SK-N-SH (cell line): Measurements from ENCODE around the gene PDF. TPM values are rescaled to one million over a fixed set of nuclear protein-coding genes. Genes with fewer than 3 reads are reported as not detected.

Experiments used
- CTCF ChIA-PET: fragments of 300-600, 350-600 bp; formaldehyde crosslinking; extraction: SDS; loops from one replicate; lab custom pipeline; 2021; lab: Yijun Ruan, JAX
- POLR2A ChIA-PET: fragments of 350-600 bp; sonication (Branson Sonifier 250); formaldehyde crosslinking; extraction: SDS; loops from one replicate; lab custom pipeline; 2020; ENCODE audit warnings: antibody characterized with exemption, inconsistent platforms; lab: Yijun Ruan, JAX
- DNase-seq: peaks from one replicate; pipeline ENCODE4 v3.0.0; 2012
- H2AFZ ChIP-seq: fragments of 200-600 bp; sonication (generic); 2 replicates; pipeline ENCODE4 v1.8.1; 2016; ENCODE audit warnings: antibody characterized with exemption, mild to moderate bottlenecking, low read depth
- H3F3A ChIP-seq: fragments of 200-600 bp; sonication (generic); replicated peaks from 2 replicates; pipeline ENCODE3; 2016; ENCODE audit warnings: antibody characterized with exemption, mild to moderate bottlenecking; ENCODE audit not compliant: insufficient read depth
- H3K27ac ChIP-seq, 2 experiments: fragments of 200-500 bp in 1 of 2; fragments of 200-600 bp in 1 of 2; sonication (Bioruptor generic) in 1 of 2; sonication (generic), shearing (Covaris generic) in 1 of 2; 2 replicates each; pipeline versions ENCODE4 v1.5.1 to v1.6.1; 2014 to 2016; ENCODE audit warnings: low read depth in 2 of 2, inconsistent platforms in 1 of 2, low read length in 1 of 2, mild to moderate bottlenecking in 1 of 2, mixed read lengths in 1 of 2
- H3K27me3 ChIP-seq: fragments of 200-600 bp; sonication (generic), shearing (Covaris generic); 2 replicates; pipeline ENCODE4 v1.6.1; 2016; ENCODE audit warnings: mixed run types; ENCODE audit not compliant: insufficient read depth
- H3K36me3 ChIP-seq, 2 experiments: fragments of 200-500 bp in 1 of 2; fragments of 200-600 bp in 1 of 2; sonication (Bioruptor generic) in 1 of 2; sonication (generic) in 1 of 2; replicated peaks in 1 of 2; 2 replicates each; pipeline versions ENCODE3 to v1.5.1; 2014 to 2016; ENCODE audit warnings: low read length in 1 of 2, mild to moderate bottlenecking in 1 of 2; ENCODE audit not compliant: insufficient read depth in 2 of 2, control insufficient read depth in 1 of 2
- H3K4me1 ChIP-seq, 2 experiments: fragments of 200-500 bp in 1 of 2; fragments of 200-600 bp in 1 of 2; sonication (Bioruptor generic) in 1 of 2; sonication (generic), shearing (Covaris generic) in 1 of 2; 2 replicates each; pipeline versions ENCODE4 v1.5.1 to v1.6.1; 2014 to 2016; ENCODE audit warnings: low read depth in 1 of 2, low read length in 1 of 2, mixed run types in 1 of 2; ENCODE audit not compliant: insufficient read depth in 2 of 2, control insufficient read depth in 1 of 2
- H3K4me2 ChIP-seq: fragments of 200-600 bp; sonication (generic), shearing (Covaris generic); 2 replicates; pipeline ENCODE4 v1.6.1; 2017; ENCODE audit warnings: mixed run types
- H3K4me3 ChIP-seq, 2 experiments: fragments of 200-500 bp in 1 of 2; fragments of 200-600 bp in 1 of 2; sonication (Bioruptor generic) in 1 of 2; sonication (generic), shearing (Covaris generic) in 1 of 2; 2 replicates each; pipeline versions ENCODE4 v1.5.1 to v1.8.1; 2014 to 2016; ENCODE audit warnings: low read depth in 2 of 2, inconsistent platforms in 1 of 2, low read length in 1 of 2, mild to moderate bottlenecking in 1 of 2, mixed read lengths in 1 of 2, moderate library complexity in 1 of 2
- H3K79me2 ChIP-seq: fragments of 200-600 bp; sonication (generic); 2 replicates; pipeline ENCODE4 v1.8.1; 2017; ENCODE audit warnings: mild to moderate bottlenecking; ENCODE audit not compliant: insufficient read depth
- H3K9ac ChIP-seq: fragments of 200-600 bp; sonication (generic); 2 replicates; pipeline ENCODE4 v1.6.1; 2017; ENCODE audit warnings: mixed run types
- H3K9me2 ChIP-seq: fragments of 200-600 bp; sonication (generic); 2 replicates; pipeline ENCODE4 v1.6.1; 2017; ENCODE audit warnings: mixed run types
- H3K9me3 ChIP-seq: fragments of 200-600 bp; sonication (generic); 2 replicates; pipeline ENCODE4 v1.6.1; 2017; ENCODE audit warnings: mixed run types, mild to moderate bottlenecking, moderate library complexity
- H4K20me1 ChIP-seq: fragments of 200-600 bp; sonication (generic); 2 replicates; pipeline ENCODE4 v1.6.1; 2017; ENCODE audit warnings: mild to moderate bottlenecking, mixed run types; ENCODE audit not compliant: insufficient read depth
- FOSL2 ChIP-seq: IDR thresholded peaks from 2 replicates; pipeline ENCODE4 v1.4.0; 2012; ENCODE audit warnings: low read depth, mild to moderate bottlenecking, moderate library complexity, borderline replicate concordance
- IRF3 ChIP-seq: fragments of 150-350 bp; IDR thresholded peaks from 2 replicates; pipeline ENCODE4 v1.6.1; 2016; ENCODE audit warnings: mild to moderate bottlenecking, low read depth, low read length
- JUND ChIP-seq: IDR thresholded peaks from 2 replicates; pipeline ENCODE4 v1.4.0; 2012
- MAX ChIP-seq: IDR thresholded peaks from 2 replicates; pipeline ENCODE4 v1.4.0; 2012; ENCODE audit warnings: low read depth
- MEF2A ChIP-seq: IDR thresholded peaks from 2 replicates; pipeline ENCODE4 v1.4.0; 2012; ENCODE audit warnings: low read depth, borderline replicate concordance
- MXI1 ChIP-seq: IDR thresholded peaks from 2 replicates; pipeline ENCODE4 v1.6.1; 2012; ENCODE audit warnings: mild to moderate bottlenecking, low read depth, low read length, improper control_type of control experiment
- NFIC ChIP-seq: IDR thresholded peaks from 2 replicates; pipeline ENCODE4 v1.4.0; 2012; ENCODE audit warnings: borderline replicate concordance
- NRF1 ChIP-seq: IDR thresholded peaks from 2 replicates; pipeline ENCODE4 v1.6.1; 2012; ENCODE audit warnings: low read depth, mild to moderate bottlenecking, low read length
- RCOR1 ChIP-seq: fragments of 150-350 bp; IDR thresholded peaks from 2 replicates; pipeline ENCODE4 v1.6.1; 2017; ENCODE audit warnings: antibody characterized with exemption, low read length
- RFX5 ChIP-seq: IDR thresholded peaks from 2 replicates; pipeline ENCODE4 v1.6.1; 2012; ENCODE audit warnings: mild to moderate bottlenecking, improper control_type of control experiment, low read length
- RXRA ChIP-seq: IDR thresholded peaks from 2 replicates; pipeline ENCODE4 v1.4.0; 2012; ENCODE audit warnings: low read depth, mild to moderate bottlenecking, borderline replicate concordance
- SIN3A ChIP-seq: IDR thresholded peaks from 2 replicates; pipeline ENCODE4 v1.6.1; 2012; ENCODE audit warnings: low read depth, mild to moderate bottlenecking, low read length, moderate library complexity, borderline replicate concordance
- TAF1 ChIP-seq: IDR thresholded peaks from 2 replicates; pipeline ENCODE4 v1.6.1; 2012; ENCODE audit warnings: low read depth, mild to moderate bottlenecking, low read length, moderate library complexity, borderline replicate concordance
- WGBS: methylation state at CpG from one replicate; pipeline ENCODE4 v1.1.6; 2017; ENCODE audit warnings: low lambda C conversion rate; 5-methylcytosine and 5-hydroxymethylcytosine counted together
- polyA plus RNA-seq, 3 experiments: library from polyadenylated mRNA; depleted of rRNA; stranded (reverse); fragments of >200 nt; gene quantifications; 2 replicates each; pipeline ENCODE4 v1.2.3, GENCODE V29; 2012
- TF ChIP-seq, protein P1 (sequence below): fragments of 200-600 bp; sonication (generic); IDR thresholded peaks from 2 replicates; pipeline ENCODE4 v1.6.1; 2017; ENCODE audit warnings: antibody characterized with exemption, mild to moderate bottlenecking, moderate library complexity
- TF ChIP-seq, protein P2 (sequence below): IDR thresholded peaks from 2 replicates; pipeline ENCODE4 v1.4.0; 2012; ENCODE audit warnings: low read depth, borderline replicate concordance

Gene PDF
- polyA plus RNA-seq, 1 of the 3 experiments (the other 2 are of a cell fraction) = 22.0 TPM

GRCh38 chr16:69311533-69312387 is 18.6 kb downstream of the PDF start:
- Histone ChIP-seq H3K9me2 (no peaks in the 10 kb centered on the region), H3K4me3 (peak overlapping the region; percentile 76 to 85), H3K4me1 (peaks cover 0 to 5% of the 10 kb centered on the region in 2 experiments; a peak in 1 of 4 replicates), H3K79me2 (peaks cover 49% of the 10 kb centered on the region), H3K9me3 (no peaks in the 10 kb centered on the region), H2AFZ (no peak overlapping the region), H3K4me2 (peak overlapping the region; percentile 94), H3F3A (peaks cover 14% of the 10 kb centered on the region), H4K20me1 (peaks cover 10% of the 10 kb centered on the region; the same call in 1 of the 2 replicates), H3K36me3 (peaks cover 12 to 26% of the 10 kb centered on the region in 2 experiments), H3K9ac (peak overlapping the region; percentile 89), H3K27ac (peak overlapping the region; percentile 61 to 79; a peak in 3 of 4 replicates), H3K27me3 (no peaks in the 10 kb centered on the region)
- POLR2A ChIA-PET = interaction anchor here (0.6 to 1.2 kb wide), 4 partner anchors 10 to 149 kb away, joined by 3 to 7 read pairs (median 5); no protein-coding TSS in a partner anchor
- peak; percentile 80 for DNase-seq
- TF ChIP-seq SIN3A (no peak), MAX (peak; percentile 11; the same call in 1 of the 2 replicates), MXI1 (peak; percentile 22; the same call in 1 of the 2 replicates), RXRA (no peak), RCOR1 (no peak), JUND (no peak)
- TF ChIP-seq, protein P1, sequence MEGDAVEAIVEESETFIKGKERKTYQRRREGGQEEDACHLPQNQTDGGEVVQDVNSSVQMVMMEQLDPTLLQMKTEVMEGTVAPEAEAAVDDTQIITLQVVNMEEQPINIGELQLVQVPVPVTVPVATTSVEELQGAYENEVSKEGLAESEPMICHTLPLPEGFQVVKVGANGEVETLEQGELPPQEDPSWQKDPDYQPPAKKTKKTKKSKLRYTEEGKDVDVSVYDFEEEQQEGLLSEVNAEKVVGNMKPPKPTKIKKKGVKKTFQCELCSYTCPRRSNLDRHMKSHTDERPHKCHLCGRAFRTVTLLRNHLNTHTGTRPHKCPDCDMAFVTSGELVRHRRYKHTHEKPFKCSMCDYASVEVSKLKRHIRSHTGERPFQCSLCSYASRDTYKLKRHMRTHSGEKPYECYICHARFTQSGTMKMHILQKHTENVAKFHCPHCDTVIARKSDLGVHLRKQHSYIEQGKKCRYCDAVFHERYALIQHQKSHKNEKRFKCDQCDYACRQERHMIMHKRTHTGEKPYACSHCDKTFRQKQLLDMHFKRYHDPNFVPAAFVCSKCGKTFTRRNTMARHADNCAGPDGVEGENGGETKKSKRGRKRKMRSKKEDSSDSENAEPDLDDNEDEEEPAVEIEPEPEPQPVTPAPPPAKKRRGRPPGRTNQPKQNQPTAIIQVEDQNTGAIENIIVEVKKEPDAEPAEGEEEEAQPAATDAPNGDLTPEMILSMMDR = peak; percentile 15; the same call in 1 of the 2 replicates
- CTCF ChIA-PET = interaction anchor here (0.6 to 3.1 kb wide), 8 partner anchors 11 to 162 kb away, joined by 3 to 16 read pairs (median 3); partner anchors contain the start of gene PDF
- WGBS = 0% methylated on average over 11 of the region's 59 CpGs

GRCh38 chr16:69310653-69311532 is 19.5 kb downstream of the PDF start, which contains the start of gene VPS4A:
Gene VPS4A (plus strand): TSS chr16:69311350. CDS start chr16:69311512, 162 bp downstream.
- peak within 1 kb of the TSS; percentile 90; the same call in 1 of the 2 replicates for H2AFZ ChIP-seq
- H3K4me2 ChIP-seq = peak within 1 kb of the TSS; percentile 94
- ChIA-PET CTCF (interaction anchor here (0.6 to 3.1 kb wide), 9 partner anchors 9 to 161 kb away, joined by 3 to 16 read pairs (median 3); partner anchors contain the start of gene PDF), POLR2A (no interaction called here)
- peaks cover 44% of the 10 kb centered on the region for H3K79me2 ChIP-seq
- no peaks in the 10 kb centered on the region for H3K9me3 ChIP-seq
- H3K9me2 ChIP-seq = no peaks in the 10 kb centered on the region
- 26% methylated on average over 25 of the region's 70 CpGs for WGBS
- H3K9ac ChIP-seq = peak within 1 kb of the TSS; percentile 89
- H3K4me3 ChIP-seq = peak within 1 kb of the TSS; percentile 76 to 85
- H3K36me3 ChIP-seq = peaks cover 10 to 18% of the 10 kb centered on the region in 2 experiments
- peaks cover 0 to 5% of the 10 kb centered on the region in 2 experiments; a peak in 1 of 4 replicates for H3K4me1 ChIP-seq
- no peaks in the 10 kb centered on the region for H3K27me3 ChIP-seq
- peaks cover 20% of the 10 kb centered on the region for H3F3A ChIP-seq
- peak within 1 kb of the TSS; percentile 79 to 80 for H3K27ac ChIP-seq
- peak; percentile 99 for DNase-seq
- H4K20me1 ChIP-seq = peaks cover 10% of the 10 kb centered on the region; the same call in 1 of the 2 replicates
- TF ChIP-seq, protein P2, sequence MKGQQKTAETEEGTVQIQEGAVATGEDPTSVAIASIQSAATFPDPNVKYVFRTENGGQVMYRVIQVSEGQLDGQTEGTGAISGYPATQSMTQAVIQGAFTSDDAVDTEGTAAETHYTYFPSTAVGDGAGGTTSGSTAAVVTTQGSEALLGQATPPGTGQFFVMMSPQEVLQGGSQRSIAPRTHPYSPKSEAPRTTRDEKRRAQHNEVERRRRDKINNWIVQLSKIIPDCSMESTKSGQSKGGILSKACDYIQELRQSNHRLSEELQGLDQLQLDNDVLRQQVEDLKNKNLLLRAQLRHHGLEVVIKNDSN = no peak
- TF ChIP-seq NRF1 (0 out of 2 replicates have a peak, but pooled peaks have one; percentile 27), RFX5 (no peak), IRF3 (no peak), TAF1 (peak; percentile 84), MXI1 (peak; percentile 51), FOSL2 (no peak), NFIC (no peak), MEF2A (no peak), MAX (no peak)
- TF ChIP-seq, protein P1 = peak; percentile 66
